H9 (cell line): Measurements from ENCODE around the gene BRD7. TPM values are rescaled to one million over a fixed set of nuclear protein-coding genes. Genes with fewer than 3 reads are reported as not detected.

Source experiments
- DNase-seq: peaks from one replicate; pipeline ENCODE4 v3.0.0-alpha.2; 2017
- H2AFZ ChIP-seq: one replicate; pipeline ENCODE4 v1.6.1; 2013; ENCODE audit warnings: mild to moderate bottlenecking, low read length, control low read depth, moderate library complexity
- H2AK5ac ChIP-seq: 2 replicates; pipeline ENCODE4 v1.6.1; 2013; ENCODE audit warnings: low read length, control low read depth, mixed read lengths; ENCODE audit not compliant: insufficient read length
- H2BK120ac ChIP-seq: one replicate; pipeline ENCODE4 v1.6.1; 2013; ENCODE audit warnings: low read depth, mild to moderate bottlenecking, low read length, control low read depth, inconsistent platforms; ENCODE audit not compliant: poor library complexity, severe bottlenecking
- H2BK12ac ChIP-seq: 2 replicates; pipeline ENCODE4 v1.6.1; 2013; ENCODE audit warnings: low read length, control low read depth, mixed read lengths, low read depth; ENCODE audit not compliant: insufficient read length
- H2BK15ac ChIP-seq: 2 replicates; pipeline ENCODE4 v1.6.1; 2013; ENCODE audit warnings: low read depth, low read length, control low read depth
- H2BK20ac ChIP-seq: one replicate; pipeline ENCODE4 v1.6.1; 2013; ENCODE audit warnings: low read depth, mild to moderate bottlenecking, low read length, control low read depth, inconsistent platforms; ENCODE audit not compliant: poor library complexity, severe bottlenecking
- H2BK5ac ChIP-seq: 2 replicates; pipeline ENCODE4 v1.6.1; 2013; ENCODE audit warnings: low read length, control low read depth, mixed read lengths; ENCODE audit not compliant: insufficient read length
- H3K14ac ChIP-seq: 2 replicates; pipeline ENCODE4 v1.6.1; 2013; ENCODE audit warnings: low read length, control low read depth; ENCODE audit not compliant: insufficient read depth
- H3K18ac ChIP-seq: 2 replicates; pipeline ENCODE4 v1.6.1; 2013; ENCODE audit warnings: low read depth, mild to moderate bottlenecking, mixed read lengths, low read length, control low read depth; ENCODE audit not compliant: insufficient read length
- H3K23ac ChIP-seq: 2 replicates; pipeline ENCODE4 v1.6.1; 2013; ENCODE audit warnings: low read length, control low read depth, mixed read lengths, low read depth; ENCODE audit not compliant: insufficient read length
- H3K23me2 ChIP-seq: 2 replicates; pipeline ENCODE4 v1.6.1; 2013; ENCODE audit warnings: low read depth, mild to moderate bottlenecking, mixed read lengths, low read length, control low read depth; ENCODE audit not compliant: insufficient read length, poor library complexity, severe bottlenecking
- H3K27ac ChIP-seq: 2 replicates; pipeline ENCODE4 v1.5.1; 2013; ENCODE audit warnings: low read length, control low read depth, mixed read lengths, low read depth; ENCODE audit not compliant: insufficient read length
- H3K27me3 ChIP-seq: 2 replicates; pipeline ENCODE4 v1.6.1; 2013; ENCODE audit warnings: low read length, control low read depth, inconsistent platforms; ENCODE audit not compliant: insufficient read depth
- H3K4ac ChIP-seq: 2 replicates; pipeline ENCODE4 v1.6.1; 2013; ENCODE audit warnings: low read depth, mild to moderate bottlenecking, control low read depth, inconsistent platforms, low read length, moderate library complexity
- H3K4me1 ChIP-seq: 2 replicates; pipeline ENCODE4 v1.6.1; 2013; ENCODE audit warnings: low read length, control low read depth, inconsistent platforms; ENCODE audit not compliant: insufficient read depth
- H3K4me2 ChIP-seq: 2 replicates; pipeline ENCODE4 v1.6.1; 2013; ENCODE audit warnings: low read length, control low read depth, mixed read lengths; ENCODE audit not compliant: insufficient read length, insufficient read depth
- H3K56ac ChIP-seq: 2 replicates; pipeline ENCODE4 v1.6.1; 2013; ENCODE audit warnings: low read depth, mild to moderate bottlenecking, mixed read lengths, low read length, control low read depth; ENCODE audit not compliant: insufficient read length
- H3K79me1 ChIP-seq: 2 replicates; pipeline ENCODE4 v1.6.1; 2013; ENCODE audit warnings: low read depth, mild to moderate bottlenecking, moderate library complexity, low read length, control low read depth, inconsistent platforms; ENCODE audit not compliant: insufficient read depth, poor library complexity, severe bottlenecking
- H3K79me2 ChIP-seq: 2 replicates; pipeline ENCODE4 v1.6.1; 2013; ENCODE audit warnings: low read length, control low read depth, inconsistent platforms; ENCODE audit not compliant: insufficient read depth
- H3K9ac ChIP-seq: 2 replicates; pipeline ENCODE4 v1.6.1; 2013; ENCODE audit warnings: low read length, control low read depth, mixed read lengths; ENCODE audit not compliant: insufficient read length; ENCODE audit errors: extremely low read depth
- H3K9me3 ChIP-seq: one replicate; pipeline ENCODE4 v1.6.1; 2013; ENCODE audit warnings: low read depth, low read length, inconsistent platforms; ENCODE audit not compliant: control insufficient read depth
- H3T11ph ChIP-seq: one replicate; pipeline ENCODE4 v1.6.1; 2013; ENCODE audit warnings: mild to moderate bottlenecking, low read length, control low read depth, inconsistent platforms
- H4K20me1 ChIP-seq: one replicate; pipeline ENCODE4 v1.6.1; 2013; ENCODE audit not compliant: control insufficient read depth, insufficient read length, insufficient read depth
- H4K5ac ChIP-seq: 2 replicates; pipeline ENCODE4 v1.6.1; 2013; ENCODE audit warnings: low read depth, mild to moderate bottlenecking, mixed read lengths, low read length, control low read depth; ENCODE audit not compliant: insufficient read length
- H4K8ac ChIP-seq: replicated peaks from 2 replicates; pipeline ENCODE4 v1.6.1; 2013; ENCODE audit warnings: low read length, control low read depth, mixed read lengths, low read depth; ENCODE audit not compliant: insufficient read length
- H4K91ac ChIP-seq: 2 replicates; pipeline ENCODE4 v1.6.1; 2013; ENCODE audit warnings: low read depth, mild to moderate bottlenecking, moderate library complexity, mixed read lengths, low read length, control low read depth; ENCODE audit not compliant: insufficient read length
- H3K27ac Mint-ChIP-seq, 3 experiments: 2 replicates in 2 of 3; 3 replicates in 1 of 3; pipeline ENCODE4 v1.8.0; 2020 to 2021; ENCODE audit warnings: mixed read lengths in 3 of 3, mild to moderate bottlenecking in 1 of 3, moderate library complexity in 1 of 3
- H3K27me3 Mint-ChIP-seq: 2 replicates; pipeline ENCODE4 v1.8.0; 2021; ENCODE audit warnings: low read depth, mild to moderate bottlenecking, moderate library complexity, mixed read lengths
- H3K36me3 Mint-ChIP-seq, 3 experiments: 2 replicates in 2 of 3; 3 replicates in 1 of 3; pipeline ENCODE4 v1.8.0; 2020 to 2021; ENCODE audit warnings: low read depth in 3 of 3, mixed read lengths in 3 of 3; ENCODE audit not compliant: insufficient read depth in 1 of 3
- H3K4me1 Mint-ChIP-seq, 2 experiments: 2 replicates each; pipeline ENCODE4 v1.8.0; 2020; ENCODE audit warnings: mixed read lengths in 2 of 2
- H3K4me3 Mint-ChIP-seq, 2 experiments: 2 replicates in 1 of 2; 3 replicates in 1 of 2; pipeline ENCODE4 v1.8.0; 2020 to 2021; ENCODE audit warnings: mild to moderate bottlenecking in 2 of 2, mixed read lengths in 2 of 2, moderate library complexity in 1 of 2
- H3K9me3 Mint-ChIP-seq, 2 experiments: 2 replicates in 1 of 2; 3 replicates in 1 of 2; pipeline ENCODE4 v1.8.0; 2020; ENCODE audit warnings: mild to moderate bottlenecking in 2 of 2, mixed read lengths in 2 of 2, moderate library complexity in 1 of 2
- CTCF ChIP-seq: fragments of 200-600 bp; sonication (generic); conservative IDR thresholded peaks from 3 replicates; pipeline ENCODE4 v1.8.0; 2021; ENCODE audit warnings: antibody characterized with exemption, mild to moderate bottlenecking
- WGBS: extraction: QIAGEN DNeasy Blood & Tissue Kit; methylation state at CpG from one replicate; pipeline ENCODE4 v1.1.7; 2013; ENCODE audit warnings: missing lambda C conversion rate, low lambda C conversion rate, mixed read lengths; ENCODE audit not compliant: insufficient read length; ENCODE audit errors: extremely low coverage; 5-methylcytosine and 5-hydroxymethylcytosine counted together
- total RNA-seq: library from RNA; stranded (reverse); gene quantifications from 2 replicates; pipeline ENCODE4 v1.2.1, GENCODE V29; 2021

BRD7 gene
- total RNA-seq, 1 experiment from 2014 or later: 112 TPM

- no peaks in the 10 kb centered on the region for H3K4me1 ChIP-seq
- no peak overlapping the region for H3K4me3 Mint-ChIP-seq
Measured at GRCh38 chr16:50331570-50331969, 37.2 kb downstream of the BRD7 start.

More at GRCh38 chr16:50331570-50331969, 37.2 kb downstream of the BRD7 start:
- Mint-ChIP-seq H3K4me1 (peaks cover 3 to 10% of the 10 kb centered on the region in 2 experiments; a peak in 3 of 4 replicates), H3K36me3 (peaks cover 15 to 69% (median 46%) of the 10 kb centered on the region in 3 experiments; a peak in 5 of 7 replicates), H3K9me3 (no peaks in the 10 kb centered on the region; a peak in 1 of 5 replicates), H3K27me3 (no peaks in the 10 kb centered on the region), H3K27ac (no peak overlapping the region)
- Histone ChIP-seq H4K5ac (no peak overlapping the region), H3K9me3 (no peaks in the 10 kb centered on the region), H4K8ac (no peak overlapping the region), H2AFZ (no peak overlapping the region), H3K18ac (no peak overlapping the region), H3K79me1 (no peaks in the 10 kb centered on the region), H2BK15ac (no peak overlapping the region), H4K20me1 (no peaks in the 10 kb centered on the region), H3K23ac (no peak overlapping the region), H3K9ac (no peak overlapping the region), H2BK12ac (no peak overlapping the region), H4K91ac (no peak overlapping the region), H3K79me2 (no peaks in the 10 kb centered on the region; the same call in 1 of the 2 replicates), H3K4me2 (no peak overlapping the region), H3K14ac (no peak overlapping the region), H3T11ph (no peak overlapping the region), H3K56ac (no peak overlapping the region), H2BK20ac (no peak overlapping the region), H2BK120ac (no peak overlapping the region), H3K23me2 (no peaks in the 10 kb centered on the region), H2AK5ac (no peak overlapping the region), H3K27me3 (no peaks in the 10 kb centered on the region), H3K4ac (no peak overlapping the region), H3K27ac (no peak overlapping the region), H2BK5ac (no peak overlapping the region)
- WGBS: no CpG with 5 or more reads among the region's 5 CpGs
- no peak for TF ChIP-seq CTCF
- DNase-seq: no peak
